ENCODE measurements around the gene USP34. TPM values are rescaled to one million over a fixed set of nuclear protein-coding genes. Genes with fewer than 3 reads are reported as not detected.

USP34 gene, protein sequence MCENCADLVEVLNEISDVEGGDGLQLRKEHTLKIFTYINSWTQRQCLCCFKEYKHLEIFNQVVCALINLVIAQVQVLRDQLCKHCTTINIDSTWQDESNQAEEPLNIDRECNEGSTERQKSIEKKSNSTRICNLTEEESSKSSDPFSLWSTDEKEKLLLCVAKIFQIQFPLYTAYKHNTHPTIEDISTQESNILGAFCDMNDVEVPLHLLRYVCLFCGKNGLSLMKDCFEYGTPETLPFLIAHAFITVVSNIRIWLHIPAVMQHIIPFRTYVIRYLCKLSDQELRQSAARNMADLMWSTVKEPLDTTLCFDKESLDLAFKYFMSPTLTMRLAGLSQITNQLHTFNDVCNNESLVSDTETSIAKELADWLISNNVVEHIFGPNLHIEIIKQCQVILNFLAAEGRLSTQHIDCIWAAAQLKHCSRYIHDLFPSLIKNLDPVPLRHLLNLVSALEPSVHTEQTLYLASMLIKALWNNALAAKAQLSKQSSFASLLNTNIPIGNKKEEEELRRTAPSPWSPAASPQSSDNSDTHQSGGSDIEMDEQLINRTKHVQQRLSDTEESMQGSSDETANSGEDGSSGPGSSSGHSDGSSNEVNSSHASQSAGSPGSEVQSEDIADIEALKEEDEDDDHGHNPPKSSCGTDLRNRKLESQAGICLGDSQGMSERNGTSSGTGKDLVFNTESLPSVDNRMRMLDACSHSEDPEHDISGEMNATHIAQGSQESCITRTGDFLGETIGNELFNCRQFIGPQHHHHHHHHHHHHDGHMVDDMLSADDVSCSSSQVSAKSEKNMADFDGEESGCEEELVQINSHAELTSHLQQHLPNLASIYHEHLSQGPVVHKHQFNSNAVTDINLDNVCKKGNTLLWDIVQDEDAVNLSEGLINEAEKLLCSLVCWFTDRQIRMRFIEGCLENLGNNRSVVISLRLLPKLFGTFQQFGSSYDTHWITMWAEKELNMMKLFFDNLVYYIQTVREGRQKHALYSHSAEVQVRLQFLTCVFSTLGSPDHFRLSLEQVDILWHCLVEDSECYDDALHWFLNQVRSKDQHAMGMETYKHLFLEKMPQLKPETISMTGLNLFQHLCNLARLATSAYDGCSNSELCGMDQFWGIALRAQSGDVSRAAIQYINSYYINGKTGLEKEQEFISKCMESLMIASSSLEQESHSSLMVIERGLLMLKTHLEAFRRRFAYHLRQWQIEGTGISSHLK (N-terminal part only)
- total RNA-seq (2022; extraction: Qiagen RNA extraction; ENCODE audit: low read depth): 52.0 to 57.9 TPM (median 54.5 TPM) in 5 replicates

DNA sequence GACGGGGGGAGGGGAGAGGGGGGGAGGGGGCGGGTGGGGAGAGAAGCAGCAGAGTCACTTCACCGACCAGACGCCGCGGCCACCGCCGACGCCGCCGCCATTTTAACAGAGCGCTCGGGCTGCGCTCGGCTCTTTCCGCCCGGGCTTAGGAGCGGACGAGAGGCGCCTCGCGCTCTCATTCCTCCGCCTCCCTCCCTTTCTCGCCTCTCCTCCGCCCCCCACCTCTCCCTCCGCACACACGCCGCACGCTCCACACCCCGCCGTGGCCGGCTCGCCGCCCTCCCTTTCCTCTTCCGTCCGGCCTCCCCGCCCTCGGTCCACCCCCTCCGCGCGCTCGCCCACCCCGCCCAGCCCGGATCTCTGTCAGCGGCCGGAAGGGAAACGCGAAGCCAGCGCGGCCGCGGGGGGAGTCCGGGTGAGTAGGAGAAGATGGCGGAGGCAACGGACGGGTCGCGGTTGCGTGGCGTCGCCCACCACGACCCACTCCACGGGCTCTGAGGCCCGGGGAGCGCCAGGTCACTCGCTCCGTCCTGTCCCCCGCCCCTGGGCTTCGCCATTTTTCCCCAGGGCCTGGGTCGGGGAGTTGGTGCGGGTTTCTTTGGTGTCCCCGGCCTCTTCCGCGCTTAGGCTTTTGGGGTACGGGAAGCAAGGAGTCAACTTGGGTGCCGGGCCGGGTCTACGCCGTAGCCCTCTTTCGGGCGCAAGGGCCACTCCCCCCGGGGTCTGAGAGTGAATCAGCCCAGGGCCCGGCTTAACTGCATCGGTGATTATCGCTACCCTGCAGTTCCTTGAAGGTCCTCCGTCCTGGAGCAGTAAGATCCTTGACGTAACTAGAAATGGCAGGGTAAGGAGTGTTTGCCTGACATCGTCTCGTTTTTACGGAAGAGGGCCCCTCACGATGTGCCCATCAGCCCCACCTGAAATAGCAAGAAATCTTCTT lies at the start of gene USP34:
TSS of gene USP34 (minus strand) at position 123 of the 940 bp plus-strand sequence. CDS start 395 bp downstream, outside the sequence.

GRCh38 chr2:61161888-61162287 lies 309.0 kb downstream of the USP34 start, which contains the start of gene C2orf74:
Gene C2orf74 (plus strand): TSS chr2:61162188. CDS start chr2:61162515, 327 bp downstream.

Other genes starting within 250 kb of the USP34 start
- 107 to 149 TPM (median 136 TPM) in 5 replicates for gene XPO1, start 67.3 kb upstream of the USP34 start, total RNA-seq (2022; extraction: Qiagen RNA extraction; ENCODE audit: low read depth)

Data from A549 treated with DMSO at 1 μM for 4 hours (cell line).